ENCODE measurements around the gene EXOC5. TPM values are rescaled to one million over a fixed set of nuclear protein-coding genes. Genes with fewer than 3 reads are reported as not detected.

Gene EXOC5
- total RNA-seq, 1 donor from 2014 or later = 48.5 TPM

- no peaks in the 10 kb centered on the region for H3K9me3 Mint-ChIP-seq
- DNase-seq (ENCODE audit: low spot score in 2 of 2, unreplicated experiment in 2 of 2) = no peak
- H3K36me3 Mint-ChIP-seq = no peaks in the 10 kb centered on the region
- H3K27ac Mint-ChIP-seq = no peak overlapping the region
- H3K4me1 Mint-ChIP-seq = no peaks in the 10 kb centered on the region
- H3K27me3 Mint-ChIP-seq (ENCODE audit: low read depth) = no peaks in the 10 kb centered on the region
- H3K4me3 Mint-ChIP-seq = no peak overlapping the region
- no peak for TF ChIP-seq CTCF (IDR thresholded peaks at IDR 0.05; ENCODE audit: unreplicated experiment)
Observed at GRCh38 chr14:57299511-57299910, 30.8 kb upstream of the EXOC5 start.

GRCh38 chr14:57297852-57298251, 29.1 kb upstream of the EXOC5 start:
- Mint-ChIP-seq H3K36me3 (no peaks in the 10 kb centered on the region), H3K4me1 (no peaks in the 10 kb centered on the region), H3K27ac (no peak overlapping the region), H3K4me3 (no peak overlapping the region), H3K27me3 (ENCODE audit: low read depth) (no peaks in the 10 kb centered on the region), H3K9me3 (no peaks in the 10 kb centered on the region)
- DNase-seq (ENCODE audit: low spot score in 2 of 2, unreplicated experiment in 2 of 2) = no peak
- no peak for TF ChIP-seq CTCF (IDR thresholded peaks at IDR 0.05; ENCODE audit: unreplicated experiment)

GRCh38 chr14:57295239-57295638, 26.5 kb upstream of the EXOC5 start:
- no peak overlapping the region for H3K27ac Mint-ChIP-seq
- H3K4me3 Mint-ChIP-seq = no peak overlapping the region
- no peaks in the 10 kb centered on the region for H3K27me3 Mint-ChIP-seq (ENCODE audit: low read depth)
- H3K4me1 Mint-ChIP-seq = no peaks in the 10 kb centered on the region
- no peaks in the 10 kb centered on the region for H3K9me3 Mint-ChIP-seq
- H3K36me3 Mint-ChIP-seq = no peaks in the 10 kb centered on the region
- TF ChIP-seq CTCF (IDR thresholded peaks at IDR 0.05; ENCODE audit: unreplicated experiment) = no peak
- DNase-seq (ENCODE audit: low spot score in 2 of 2, unreplicated experiment in 2 of 2) = no peak

- H3K4me1 Mint-ChIP-seq = no peaks in the 10 kb centered on the region
- no peak for DNase-seq (ENCODE audit: low spot score in 2 of 2, unreplicated experiment in 2 of 2)
- no peaks in the 10 kb centered on the region for H3K9me3 Mint-ChIP-seq
- peak; percentile 34 for TF ChIP-seq CTCF (IDR thresholded peaks at IDR 0.05; ENCODE audit: unreplicated experiment)
- no peaks in the 10 kb centered on the region for H3K36me3 Mint-ChIP-seq
- no peak overlapping the region for H3K4me3 Mint-ChIP-seq
- H3K27ac Mint-ChIP-seq = no peak overlapping the region
- H3K27me3 Mint-ChIP-seq (ENCODE audit: low read depth) = no peaks in the 10 kb centered on the region
Observed at GRCh38 chr14:57293866-57294837, 25.4 kb upstream of the EXOC5 start.

- Mint-ChIP-seq H3K4me3 (no peak overlapping the region), H3K36me3 (no peaks in the 10 kb centered on the region), H3K27ac (no peak overlapping the region), H3K27me3 (ENCODE audit: low read depth) (no peaks in the 10 kb centered on the region), H3K4me1 (no peaks in the 10 kb centered on the region), H3K9me3 (no peaks in the 10 kb centered on the region)
- no peak for TF ChIP-seq CTCF (IDR thresholded peaks at IDR 0.05; ENCODE audit: unreplicated experiment)
- DNase-seq (ENCODE audit: low spot score in 2 of 2, unreplicated experiment in 2 of 2) = no peak
Observed at GRCh38 chr14:57291692-57292647, 23.3 kb upstream of the EXOC5 start.
